ENCODE data around the gene SMIM8. TPM values are rescaled to one million over a fixed set of nuclear protein-coding genes. Genes with fewer than 3 reads are reported as not detected.
"Not testable (repeated sequence)": the region's sequence is repeated elsewhere in the genome, so short reads cannot be mapped to it uniquely, and the experiment has no call there.

SMIM8 gene
- total RNA-seq, 4 donors from 2014 or later, result 5.3 to 12.0 (median 7.5) TPM

DNA sequence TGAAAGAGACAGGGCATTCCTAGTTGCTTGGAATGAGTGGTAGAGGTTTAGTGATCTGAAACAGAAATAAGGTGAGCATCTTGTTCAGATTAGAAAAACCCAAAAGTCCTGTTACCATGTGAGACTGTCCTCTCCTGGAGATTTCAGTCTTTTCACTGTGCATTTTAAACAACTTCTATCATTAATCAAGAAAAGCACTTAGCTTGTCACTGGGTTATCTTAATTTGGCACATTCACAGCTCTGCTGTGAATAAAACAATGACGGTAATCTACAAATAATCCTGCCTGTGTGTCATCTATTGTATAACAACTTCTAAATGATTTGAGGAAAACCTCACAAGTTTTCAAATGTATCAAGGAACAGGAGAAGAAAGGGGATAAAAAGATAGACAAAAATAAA, 9.5 kb upstream of the SMIM8 start:
- Histone ChIP-seq H3K4me3 (no peak overlapping the region), H3K27ac (replicated peaks in 1 of 4) (no peak overlapping the region), H3K4me1 (no peaks in the 10 kb centered on the region), H3K27me3 (peaks cover 0 to 19% (median 0%) of the 10 kb centered on the region in 4 donors), H3K36me3 (no peaks in the 10 kb centered on the region), H3K9me3 (no peaks in the 10 kb centered on the region)
- intact Hi-C loops (cut with DNase I), result no loop called here
- DNase-seq (ENCODE audit: extremely low spot score), result no peak
- WGBS, result 0% methylated on average over 1 of the region's 1 CpG
- no peak for TF ChIP-seq EP300 (IDR thresholded peaks at IDR 0.05)
- TF ChIP-seq POLR2A (IDR thresholded peaks at IDR 0.05; ENCODE audit: low read depth), result no peak
- no peak for TF ChIP-seq POLR2AphosphoS5 (IDR thresholded peaks at IDR 0.05)
- TF ChIP-seq, protein P1, sequence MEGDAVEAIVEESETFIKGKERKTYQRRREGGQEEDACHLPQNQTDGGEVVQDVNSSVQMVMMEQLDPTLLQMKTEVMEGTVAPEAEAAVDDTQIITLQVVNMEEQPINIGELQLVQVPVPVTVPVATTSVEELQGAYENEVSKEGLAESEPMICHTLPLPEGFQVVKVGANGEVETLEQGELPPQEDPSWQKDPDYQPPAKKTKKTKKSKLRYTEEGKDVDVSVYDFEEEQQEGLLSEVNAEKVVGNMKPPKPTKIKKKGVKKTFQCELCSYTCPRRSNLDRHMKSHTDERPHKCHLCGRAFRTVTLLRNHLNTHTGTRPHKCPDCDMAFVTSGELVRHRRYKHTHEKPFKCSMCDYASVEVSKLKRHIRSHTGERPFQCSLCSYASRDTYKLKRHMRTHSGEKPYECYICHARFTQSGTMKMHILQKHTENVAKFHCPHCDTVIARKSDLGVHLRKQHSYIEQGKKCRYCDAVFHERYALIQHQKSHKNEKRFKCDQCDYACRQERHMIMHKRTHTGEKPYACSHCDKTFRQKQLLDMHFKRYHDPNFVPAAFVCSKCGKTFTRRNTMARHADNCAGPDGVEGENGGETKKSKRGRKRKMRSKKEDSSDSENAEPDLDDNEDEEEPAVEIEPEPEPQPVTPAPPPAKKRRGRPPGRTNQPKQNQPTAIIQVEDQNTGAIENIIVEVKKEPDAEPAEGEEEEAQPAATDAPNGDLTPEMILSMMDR (IDR thresholded peaks at IDR 0.05), result no peak

DNA sequence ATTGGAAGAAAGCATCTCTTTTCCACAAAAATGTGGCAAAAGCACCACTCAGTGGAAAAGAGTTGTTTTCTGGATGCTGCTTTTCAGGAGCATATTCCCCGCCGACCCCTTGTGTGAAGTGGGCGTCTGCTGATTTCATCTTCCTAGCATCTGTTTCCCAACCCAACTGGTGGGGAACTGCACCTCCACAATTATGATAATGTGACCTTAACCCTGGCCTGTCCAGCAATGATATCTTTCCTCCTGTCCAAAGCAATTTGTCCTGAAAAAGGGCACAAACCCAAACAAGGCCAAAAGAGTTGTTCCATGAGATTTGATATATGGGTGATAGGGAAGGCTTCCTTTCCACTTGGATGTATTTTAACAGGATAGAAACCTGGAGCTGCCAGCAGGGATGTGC, 7.3 kb upstream of the SMIM8 start:
- Histone ChIP-seq H3K4me1 (no peaks in the 10 kb centered on the region), H3K27me3 (peaks cover 0 to 19% (median 0%) of the 10 kb centered on the region in 4 donors), H3K36me3 (no peaks in the 10 kb centered on the region), H3K27ac (replicated peaks in 1 of 4) (no peak overlapping the region), H3K4me3 (no peak overlapping the region), H3K9me3 (no peaks in the 10 kb centered on the region)
- intact Hi-C loops (cut with DNase I), result no loop called here
- TF ChIP-seq POLR2A (IDR thresholded peaks at IDR 0.05; ENCODE audit: low read depth), result no peak
- DNase-seq (ENCODE audit: extremely low spot score), result no peak
- WGBS, result 96% methylated on average over 3 of the region's 3 CpGs

DNA sequence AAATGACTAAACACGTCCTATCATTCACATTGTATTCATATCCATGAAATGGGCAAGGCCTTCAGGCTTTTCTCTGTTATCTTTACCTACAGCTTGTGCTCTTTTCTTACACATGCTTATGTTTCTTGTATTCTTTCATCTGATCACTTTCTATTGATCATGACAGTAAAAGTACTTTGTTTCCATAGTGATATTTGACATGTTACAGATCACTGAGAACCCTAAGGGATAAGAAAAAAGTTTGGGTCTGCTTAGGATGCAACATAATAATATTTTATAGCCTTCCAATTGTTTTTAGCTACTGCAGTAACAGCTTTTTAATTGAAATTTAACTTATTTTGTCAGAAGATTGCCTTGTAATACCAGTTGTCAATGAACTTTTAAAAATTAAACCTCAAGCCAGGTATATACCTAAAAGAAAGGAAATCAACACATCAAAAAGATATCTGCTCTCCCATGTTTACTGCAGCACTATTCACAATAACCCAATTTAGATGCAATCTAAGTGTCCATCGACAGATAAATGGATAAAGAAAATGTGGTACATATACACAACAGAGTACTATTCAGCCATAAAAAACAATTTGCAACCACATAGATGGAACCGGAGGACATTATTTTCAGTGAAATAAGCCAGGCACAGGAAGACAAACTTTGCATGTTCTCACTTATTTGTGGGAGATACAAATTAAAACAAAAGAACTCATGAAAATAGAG, 3.0 kb upstream of the SMIM8 start:
- H3K27me3 ChIP-seq, result peaks cover 0 to 15% (median 0%) of the 10 kb centered on the region in 4 donors
- TF ChIP-seq EP300 (IDR thresholded peaks at IDR 0.05) (no peak), POLR2AphosphoS5 (IDR thresholded peaks at IDR 0.05) (no peak), POLR2A (IDR thresholded peaks at IDR 0.05; ENCODE audit: low read depth) (no peak)
- TF ChIP-seq, protein P1 (IDR thresholded peaks at IDR 0.05), result no peak
- H3K36me3 ChIP-seq, result no peaks in the 10 kb centered on the region
- DNase-seq (ENCODE audit: extremely low spot score), result no peak
- H3K4me1 ChIP-seq, result peaks cover 6 to 10% (median 8%) of the 10 kb centered on the region in 4 donors
- no peak overlapping the region for H3K4me3 ChIP-seq
- intact Hi-C loops (cut with DNase I), result no loop called here
- H3K9me3 ChIP-seq, result no peaks in the 10 kb centered on the region
- H3K27ac ChIP-seq (replicated peaks in 1 of 4), result no peak overlapping the region
- 85% methylated on average over 3 of the region's 3 CpGs for WGBS

DNA sequence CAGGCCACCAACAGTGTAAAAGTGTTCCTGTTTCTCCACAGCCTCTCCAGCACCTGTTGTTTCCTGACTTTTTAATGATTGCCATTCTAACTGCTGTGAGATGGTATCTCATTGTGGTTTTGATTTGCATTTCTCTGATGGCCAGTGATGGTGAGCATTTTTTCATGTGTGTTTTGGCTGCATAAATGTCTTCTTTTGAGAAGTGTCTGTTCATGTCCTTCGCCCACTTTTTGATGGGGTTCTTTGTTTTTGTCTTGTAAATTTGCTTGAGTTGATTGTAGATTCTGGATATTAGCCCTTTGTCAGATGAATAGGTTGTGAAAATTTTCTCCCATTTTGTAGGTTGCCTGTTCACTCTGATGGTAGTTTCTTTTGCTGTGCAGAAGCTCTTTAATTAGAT, 1.5 kb downstream of the SMIM8 start:
- not testable (repeated sequence) for H3K9me3 ChIP-seq; H3K27me3 ChIP-seq; H3K36me3 ChIP-seq; H3K27ac ChIP-seq (replicated peaks in 1 of 4); H3K4me3 ChIP-seq; DNase-seq (ENCODE audit: extremely low spot score)
- 100% methylated on average over 1 of the region's 1 CpG for WGBS
- H3K4me1 ChIP-seq, result peaks cover 6 to 10% (median 8%) of the 10 kb centered on the region in 4 donors
- intact Hi-C loops (cut with DNase I), result loop anchor here (2.0 kb wide), 1 partner anchor 149 kb away; the partner anchor contains the start of gene SLC35A1

DNA sequence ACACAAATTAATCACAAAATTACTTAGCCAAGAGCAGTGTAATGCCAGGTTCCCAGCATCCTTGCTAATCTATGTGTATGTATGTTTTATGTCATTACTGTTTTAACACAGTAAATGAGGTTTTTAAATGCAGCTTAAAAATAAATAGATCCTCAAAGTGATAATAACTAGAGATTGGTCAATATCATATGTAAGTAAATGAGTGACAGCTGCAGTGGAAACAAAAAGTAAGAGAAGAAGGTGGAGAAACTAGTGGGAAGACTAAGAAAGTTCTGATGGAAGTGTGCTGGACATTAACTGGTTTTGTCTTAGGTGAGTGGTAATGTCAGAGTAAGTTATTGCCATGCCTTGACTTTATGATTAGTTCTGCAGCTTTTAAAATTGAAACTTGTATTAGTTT, 8.6 kb downstream of the SMIM8 start:
- Histone ChIP-seq H3K27ac (replicated peaks in 1 of 4) (no peak overlapping the region), H3K27me3 (no peaks in the 10 kb centered on the region), H3K4me1 (peaks cover 4 to 19% (median 10%) of the 10 kb centered on the region in 4 donors), H3K36me3 (no peaks in the 10 kb centered on the region), H3K4me3 (no peak overlapping the region), H3K9me3 (no peaks in the 10 kb centered on the region)
- no peak for TF ChIP-seq EP300 (IDR thresholded peaks at IDR 0.05)
- TF ChIP-seq, protein P1 (IDR thresholded peaks at IDR 0.05), result no peak
- DNase-seq (ENCODE audit: extremely low spot score), result no peak
- intact Hi-C loops (cut with DNase I), result no loop called here

DNA sequence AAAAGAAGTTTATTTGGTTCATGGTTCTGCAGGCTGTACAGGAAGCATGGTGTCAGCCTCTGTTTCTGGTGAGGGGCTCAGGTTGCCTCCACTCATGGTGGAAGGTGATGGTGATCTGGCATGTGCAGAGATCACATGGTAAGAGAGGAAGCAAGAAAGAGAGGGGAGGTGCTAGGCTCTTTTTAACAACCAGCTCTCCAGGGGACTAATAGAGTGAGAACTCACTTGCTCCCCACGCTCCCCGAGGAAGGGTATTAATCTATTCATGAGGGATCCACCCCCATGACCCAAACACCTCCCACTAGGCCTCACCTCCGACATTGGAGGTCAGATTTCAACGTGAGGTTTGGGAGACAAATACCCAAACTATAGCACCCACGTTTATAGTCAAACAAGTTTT, 10.6 kb downstream of the SMIM8 start:
- Histone ChIP-seq H3K27me3 (no peaks in the 10 kb centered on the region), H3K9me3 (no peaks in the 10 kb centered on the region), H3K27ac (replicated peaks in 1 of 4) (no peak overlapping the region), H3K4me3 (no peak overlapping the region), H3K36me3 (no peaks in the 10 kb centered on the region), H3K4me1 (peaks cover 4 to 19% (median 10%) of the 10 kb centered on the region in 4 donors)
- intact Hi-C loops (cut with DNase I), result no loop called here
- no peak for TF ChIP-seq EP300 (IDR thresholded peaks at IDR 0.05)
- TF ChIP-seq, protein P1 (IDR thresholded peaks at IDR 0.05), result no peak
- TF ChIP-seq POLR2AphosphoS5 (IDR thresholded peaks at IDR 0.05), result no peak
- no peak for TF ChIP-seq POLR2A (IDR thresholded peaks at IDR 0.05; ENCODE audit: low read depth)
- 76% methylated on average over 5 of the region's 5 CpGs for WGBS
- no peak for DNase-seq (ENCODE audit: extremely low spot score)

All from esophagus muscularis mucosa (tissue), 4 donors.